Measurements from ENCODE around the gene NDUFAF2.
A peak's percentile ranks its signal among the peaks of the same experiment; 100 is the strongest.

Gene NDUFAF2

GRCh38 chr5:61148515-61148914 is 203.5 kb downstream of the NDUFAF2 start:
- no peak for DNase-seq (ENCODE audit: extremely low spot score)
- TF ChIP-seq CTCF (IDR thresholded peaks at IDR 0.05; ENCODE audit: control extremely low read depth, extremely low read depth, low read depth, missing control alignments) = no peak
- POLR2A ChIA-PET = no interaction called here
- CTCF ChIA-PET = interaction anchor here (1.3 to 1.4 kb wide), 2 partner anchors 10 to 11 kb away, joined by 3 to 4 read pairs; no protein-coding TSS in a partner anchor

- DNase-seq (ENCODE audit: extremely low spot score) = no peak
- ChIA-PET POLR2A (no interaction called here), CTCF (no interaction called here)
- TF ChIP-seq CTCF (IDR thresholded peaks at IDR 0.05; ENCODE audit: control extremely low read depth, extremely low read depth, low read depth, missing control alignments) = no peak
These were observed 206.9 kb downstream of the NDUFAF2 start for GRCh38 chr5:61151893-61152292.

GRCh38 chr5:61159070-61159469 is 214.1 kb downstream of the NDUFAF2 start:
- TF ChIP-seq CTCF (IDR thresholded peaks at IDR 0.05; ENCODE audit: control extremely low read depth, extremely low read depth, low read depth, missing control alignments) = no peak
- no peak for DNase-seq (ENCODE audit: extremely low spot score)
- CTCF ChIA-PET = interaction anchor here (1.0 kb wide), 2 partner anchors 16 to 490 kb away, joined by 3 read pairs; no protein-coding TSS in a partner anchor
- POLR2A ChIA-PET = no interaction called here

GRCh38 chr5:61159836-61160235 is 214.8 kb downstream of the NDUFAF2 start:
- POLR2A ChIA-PET = no interaction called here
- no peak for TF ChIP-seq CTCF (IDR thresholded peaks at IDR 0.05; ENCODE audit: control extremely low read depth, extremely low read depth, low read depth, missing control alignments)
- CTCF ChIA-PET = no interaction called here

GRCh38 chr5:61160497-61160896 is 215.5 kb downstream of the NDUFAF2 start:
- no peak for TF ChIP-seq CTCF (IDR thresholded peaks at IDR 0.05; ENCODE audit: control extremely low read depth, extremely low read depth, low read depth, missing control alignments)
- no peak for DNase-seq (ENCODE audit: extremely low spot score)
- CTCF ChIA-PET = no interaction called here
- POLR2A ChIA-PET = no interaction called here

More at GRCh38 chr5:61159836-61160235, 214.8 kb downstream of the NDUFAF2 start:
- DNase-seq (ENCODE audit: extremely low spot score) = no peak

GRCh38 chr5:61162010-61162831 is 217.2 kb downstream of the NDUFAF2 start, which contains the start of gene SMIM15:
Gene SMIM15 (minus strand): TSS chr5:61162468. CDS start chr5:61160171, 2,297 bp downstream.
- ChIA-PET CTCF (interaction anchor here (1.0 kb wide), 1 partner anchor 168 kb away, joined by 3 read pairs; no protein-coding TSS in a partner anchor), POLR2A (no interaction called here)
- peak; percentile 90 for DNase-seq (ENCODE audit: extremely low spot score)
- TF ChIP-seq CTCF (IDR thresholded peaks at IDR 0.05; ENCODE audit: control extremely low read depth, extremely low read depth, low read depth, missing control alignments) = no peak

Measured in GM10248 (cell line).